Measurements from ENCODE around the gene CNGB1.

DNA sequence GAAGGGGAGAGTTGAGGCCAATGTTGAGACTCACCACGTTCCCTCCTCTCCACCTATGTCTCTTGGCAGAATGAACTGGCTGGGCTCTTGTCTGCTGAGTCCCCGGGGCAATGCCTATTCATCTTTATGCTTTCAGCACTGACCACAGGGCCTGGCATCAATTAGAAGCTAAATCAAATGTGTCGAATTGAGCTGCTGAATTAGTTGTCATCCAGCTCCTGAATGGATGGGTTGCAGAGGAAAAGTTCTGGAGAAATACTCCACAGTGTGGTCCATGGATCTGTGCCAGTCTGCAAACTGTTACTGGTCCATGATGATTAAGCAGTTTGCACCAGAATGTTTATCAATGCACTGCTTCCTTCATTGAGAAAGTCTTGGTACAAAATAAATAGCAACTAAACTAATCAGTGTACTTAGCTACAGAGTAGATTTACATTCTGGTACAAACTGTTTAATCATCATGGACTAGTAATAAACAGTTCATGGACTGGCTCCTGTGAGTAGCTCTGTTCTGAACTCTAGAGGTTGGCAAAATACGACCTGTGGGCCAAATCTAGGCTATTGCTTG is 4.6 kb downstream of the CNGB1 start:
- no peak for TF ChIP-seq RAD21 (IDR thresholded peaks at IDR 0.05; ENCODE audit: low read length)
- TF ChIP-seq FOXM1 (IDR thresholded peaks at IDR 0.05; ENCODE audit: low read depth): no peak
- TF ChIP-seq TAF1 (IDR thresholded peaks at IDR 0.05; ENCODE audit: borderline replicate concordance, low read depth, low read length): no peak
- no peak for TF ChIP-seq EP300 (IDR thresholded peaks at IDR 0.05; ENCODE audit: borderline replicate concordance in 1 of 2, low read depth in 1 of 2, low read length in 1 of 2)
- TF ChIP-seq, protein P1, sequence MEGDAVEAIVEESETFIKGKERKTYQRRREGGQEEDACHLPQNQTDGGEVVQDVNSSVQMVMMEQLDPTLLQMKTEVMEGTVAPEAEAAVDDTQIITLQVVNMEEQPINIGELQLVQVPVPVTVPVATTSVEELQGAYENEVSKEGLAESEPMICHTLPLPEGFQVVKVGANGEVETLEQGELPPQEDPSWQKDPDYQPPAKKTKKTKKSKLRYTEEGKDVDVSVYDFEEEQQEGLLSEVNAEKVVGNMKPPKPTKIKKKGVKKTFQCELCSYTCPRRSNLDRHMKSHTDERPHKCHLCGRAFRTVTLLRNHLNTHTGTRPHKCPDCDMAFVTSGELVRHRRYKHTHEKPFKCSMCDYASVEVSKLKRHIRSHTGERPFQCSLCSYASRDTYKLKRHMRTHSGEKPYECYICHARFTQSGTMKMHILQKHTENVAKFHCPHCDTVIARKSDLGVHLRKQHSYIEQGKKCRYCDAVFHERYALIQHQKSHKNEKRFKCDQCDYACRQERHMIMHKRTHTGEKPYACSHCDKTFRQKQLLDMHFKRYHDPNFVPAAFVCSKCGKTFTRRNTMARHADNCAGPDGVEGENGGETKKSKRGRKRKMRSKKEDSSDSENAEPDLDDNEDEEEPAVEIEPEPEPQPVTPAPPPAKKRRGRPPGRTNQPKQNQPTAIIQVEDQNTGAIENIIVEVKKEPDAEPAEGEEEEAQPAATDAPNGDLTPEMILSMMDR (IDR thresholded peaks at IDR 0.05): no peak
- TF ChIP-seq MXI1 (IDR thresholded peaks at IDR 0.05; ENCODE audit: low read depth, low read length): no peak
- no peak for TF ChIP-seq SIN3A (IDR thresholded peaks at IDR 0.05; ENCODE audit: borderline replicate concordance, low read depth, low read length)
- TF ChIP-seq JUND (IDR thresholded peaks at IDR 0.05): no peak
- TF ChIP-seq, protein P2, sequence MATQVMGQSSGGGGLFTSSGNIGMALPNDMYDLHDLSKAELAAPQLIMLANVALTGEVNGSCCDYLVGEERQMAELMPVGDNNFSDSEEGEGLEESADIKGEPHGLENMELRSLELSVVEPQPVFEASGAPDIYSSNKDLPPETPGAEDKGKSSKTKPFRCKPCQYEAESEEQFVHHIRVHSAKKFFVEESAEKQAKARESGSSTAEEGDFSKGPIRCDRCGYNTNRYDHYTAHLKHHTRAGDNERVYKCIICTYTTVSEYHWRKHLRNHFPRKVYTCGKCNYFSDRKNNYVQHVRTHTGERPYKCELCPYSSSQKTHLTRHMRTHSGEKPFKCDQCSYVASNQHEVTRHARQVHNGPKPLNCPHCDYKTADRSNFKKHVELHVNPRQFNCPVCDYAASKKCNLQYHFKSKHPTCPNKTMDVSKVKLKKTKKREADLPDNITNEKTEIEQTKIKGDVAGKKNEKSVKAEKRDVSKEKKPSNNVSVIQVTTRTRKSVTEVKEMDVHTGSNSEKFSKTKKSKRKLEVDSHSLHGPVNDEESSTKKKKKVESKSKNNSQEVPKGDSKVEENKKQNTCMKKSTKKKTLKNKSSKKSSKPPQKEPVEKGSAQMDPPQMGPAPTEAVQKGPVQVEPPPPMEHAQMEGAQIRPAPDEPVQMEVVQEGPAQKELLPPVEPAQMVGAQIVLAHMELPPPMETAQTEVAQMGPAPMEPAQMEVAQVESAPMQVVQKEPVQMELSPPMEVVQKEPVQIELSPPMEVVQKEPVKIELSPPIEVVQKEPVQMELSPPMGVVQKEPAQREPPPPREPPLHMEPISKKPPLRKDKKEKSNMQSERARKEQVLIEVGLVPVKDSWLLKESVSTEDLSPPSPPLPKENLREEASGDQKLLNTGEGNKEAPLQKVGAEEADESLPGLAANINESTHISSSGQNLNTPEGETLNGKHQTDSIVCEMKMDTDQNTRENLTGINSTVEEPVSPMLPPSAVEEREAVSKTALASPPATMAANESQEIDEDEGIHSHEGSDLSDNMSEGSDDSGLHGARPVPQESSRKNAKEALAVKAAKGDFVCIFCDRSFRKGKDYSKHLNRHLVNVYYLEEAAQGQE (IDR thresholded peaks at IDR 0.05; ENCODE audit: low read depth, low read length): no peak
- TF ChIP-seq ELF1 (IDR thresholded peaks at IDR 0.05): no peak
- TF ChIP-seq GABPA (IDR thresholded peaks at IDR 0.05; ENCODE audit: low read depth): no peak
- TF ChIP-seq, protein P3, sequence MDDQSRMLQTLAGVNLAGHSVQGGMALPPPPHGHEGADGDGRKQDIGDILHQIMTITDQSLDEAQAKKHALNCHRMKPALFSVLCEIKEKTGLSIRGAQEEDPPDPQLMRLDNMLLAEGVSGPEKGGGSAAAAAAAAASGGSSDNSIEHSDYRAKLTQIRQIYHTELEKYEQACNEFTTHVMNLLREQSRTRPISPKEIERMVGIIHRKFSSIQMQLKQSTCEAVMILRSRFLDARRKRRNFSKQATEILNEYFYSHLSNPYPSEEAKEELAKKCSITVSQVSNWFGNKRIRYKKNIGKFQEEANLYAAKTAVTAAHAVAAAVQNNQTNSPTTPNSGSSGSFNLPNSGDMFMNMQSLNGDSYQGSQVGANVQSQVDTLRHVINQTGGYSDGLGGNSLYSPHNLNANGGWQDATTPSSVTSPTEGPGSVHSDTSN (IDR thresholded peaks at IDR 0.05): no peak

Measured in SK-N-SH (cell line).